Esophagus muscularis mucosa (tissue), 4 donors: ENCODE results near the gene EFR3B.

Experiments used
- EP300 ChIP-seq: sonication (generic); formaldehyde crosslinking; IDR thresholded peaks from one replicate; pipeline ENCODE4 v1.6.1; 2017; ENCODE audit warnings: antibody characterized with exemption
- POLR2A ChIP-seq: fragments of 450-650 bp; IDR thresholded peaks from one replicate; pipeline ENCODE4 v1.6.1; 2017; ENCODE audit warnings: antibody characterized with exemption, moderate library complexity, mild to moderate bottlenecking, low read depth
- POLR2AphosphoS5 ChIP-seq, 2 donors: sonication (generic); formaldehyde crosslinking; IDR thresholded peaks; one replicate each; pipeline ENCODE4 v1.6.1; 2017; ENCODE audit warnings: antibody characterized with exemption in 2 of 2
- TF ChIP-seq, protein P1 (sequence below), 3 experiments: fragments of 200-600 bp in 2 of 3; fragments of 450-650 bp in 1 of 3; sonication (generic) in 2 of 3; IDR thresholded peaks; one replicate each; pipeline ENCODE4 v1.5.1; 2017 to 2019; ENCODE audit warnings: antibody characterized with exemption in 3 of 3, mild to moderate bottlenecking in 2 of 3, moderate library complexity in 1 of 3

DNA sequence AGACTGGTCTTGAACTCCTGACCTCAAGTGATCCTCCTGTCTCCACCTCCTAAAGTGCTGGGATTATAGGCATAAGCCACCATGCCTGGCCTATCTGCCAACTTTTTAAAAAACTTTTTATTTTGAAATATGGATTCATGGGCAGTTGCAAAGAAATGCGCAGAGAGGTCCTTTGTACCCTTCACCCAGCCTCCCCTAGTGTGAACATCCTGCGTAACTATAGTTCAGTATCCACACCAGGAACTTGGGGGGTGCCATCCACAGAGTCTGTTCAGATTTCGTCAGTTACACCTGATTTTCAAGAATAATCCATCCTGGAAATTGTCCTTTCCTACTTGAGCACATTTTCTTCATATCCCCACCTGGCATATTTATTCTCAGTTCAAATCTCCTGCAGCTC is 33.0 kb downstream of the EFR3B start:
- TF ChIP-seq, protein P1, sequence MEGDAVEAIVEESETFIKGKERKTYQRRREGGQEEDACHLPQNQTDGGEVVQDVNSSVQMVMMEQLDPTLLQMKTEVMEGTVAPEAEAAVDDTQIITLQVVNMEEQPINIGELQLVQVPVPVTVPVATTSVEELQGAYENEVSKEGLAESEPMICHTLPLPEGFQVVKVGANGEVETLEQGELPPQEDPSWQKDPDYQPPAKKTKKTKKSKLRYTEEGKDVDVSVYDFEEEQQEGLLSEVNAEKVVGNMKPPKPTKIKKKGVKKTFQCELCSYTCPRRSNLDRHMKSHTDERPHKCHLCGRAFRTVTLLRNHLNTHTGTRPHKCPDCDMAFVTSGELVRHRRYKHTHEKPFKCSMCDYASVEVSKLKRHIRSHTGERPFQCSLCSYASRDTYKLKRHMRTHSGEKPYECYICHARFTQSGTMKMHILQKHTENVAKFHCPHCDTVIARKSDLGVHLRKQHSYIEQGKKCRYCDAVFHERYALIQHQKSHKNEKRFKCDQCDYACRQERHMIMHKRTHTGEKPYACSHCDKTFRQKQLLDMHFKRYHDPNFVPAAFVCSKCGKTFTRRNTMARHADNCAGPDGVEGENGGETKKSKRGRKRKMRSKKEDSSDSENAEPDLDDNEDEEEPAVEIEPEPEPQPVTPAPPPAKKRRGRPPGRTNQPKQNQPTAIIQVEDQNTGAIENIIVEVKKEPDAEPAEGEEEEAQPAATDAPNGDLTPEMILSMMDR (IDR thresholded peaks at IDR 0.05): no peak
- TF ChIP-seq POLR2AphosphoS5 (IDR thresholded peaks at IDR 0.05) (no peak), POLR2A (no peak), EP300 (no peak)
